ENCODE measurements around the gene DIPK1A.

DNA sequence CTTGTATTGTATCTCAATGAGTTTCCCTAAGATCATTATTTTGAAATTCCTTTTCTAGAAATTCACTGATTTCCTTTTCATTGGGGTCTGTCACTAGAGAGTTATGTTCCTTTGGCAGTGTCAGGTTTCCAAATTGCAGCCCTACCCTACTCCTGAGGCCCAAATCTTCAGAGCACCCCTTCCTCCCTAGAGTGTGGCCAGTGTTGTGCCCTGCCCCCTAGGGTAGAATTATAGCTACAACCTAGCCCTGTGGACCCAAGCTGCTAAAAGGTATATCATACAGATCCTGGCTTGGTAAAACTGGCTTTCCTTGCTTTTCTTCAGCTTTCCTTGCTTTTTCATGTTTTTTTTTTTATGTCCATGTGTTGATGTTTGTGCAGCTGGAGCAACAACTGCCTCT, 60.7 kb downstream of the DIPK1A start:
- TF ChIP-seq CTCF (conservative IDR thresholded peaks at IDR 0.05; ENCODE audit: low read depth, low read length): no peak
- TF ChIP-seq EZH2phosphoT487 (IDR thresholded peaks at IDR 0.05; ENCODE audit: borderline replicate concordance, low read length): no peak
